Heart right ventricle (tissue), 16 donors: Measurements from ENCODE around the gene SPPL2C. TPM values are rescaled to one million over a fixed set of nuclear protein-coding genes. Genes with fewer than 3 reads are reported as not detected.

Experiments
- ATAC-seq, 8 donors: fragments of 200-7000 bp; cut with Tn5 transposase; one replicate each; pipeline ENCODE4 v1.9.1; 2020; ENCODE audit warnings: mild to moderate bottlenecking in 8 of 8, moderate library complexity in 8 of 8, moderate number of reproducible peaks in 1 of 8
- DNase-seq, 2 donors: peaks; one replicate each; pipeline ENCODE4 v3.0.0-alpha.2; 2020
- H3K27ac ChIP-seq, 10 donors: fragments of 200-600 bp; sonication (generic) in 2 of 10; one replicate each; pipeline versions ENCODE4 v1.5.0 to v1.8.0; 2020 to 2022; ENCODE audit warnings: mild to moderate bottlenecking in 3 of 10
- H3K27me3 ChIP-seq, 7 donors: fragments of 200-600 bp; one replicate each; pipeline ENCODE4 v1.8.0; 2021 to 2022; ENCODE audit warnings: mild to moderate bottlenecking in 2 of 7
- H3K36me3 ChIP-seq, 9 donors: fragments of 200-600 bp; sonication (generic) in 1 of 9; one replicate each; pipeline versions ENCODE4 v1.5.0 to v1.8.0; 2020 to 2022; ENCODE audit warnings: mild to moderate bottlenecking in 2 of 9
- H3K4me1 ChIP-seq, 9 donors: fragments of 200-600 bp; sonication (generic) in 1 of 9; one replicate each; pipeline versions ENCODE4 v1.5.0 to v1.8.0; 2020 to 2022; ENCODE audit warnings: mild to moderate bottlenecking in 4 of 9
- H3K4me3 ChIP-seq, 10 donors: fragments of 200-600 bp; sonication (generic) in 2 of 10; one replicate each; pipeline versions ENCODE4 v1.5.0 to v1.8.0; 2020 to 2022; ENCODE audit warnings: mild to moderate bottlenecking in 7 of 10, moderate library complexity in 2 of 10
- H3K9me3 ChIP-seq, 11 donors: fragments of 200-600 bp in 10 of 11; sonication (generic) in 2 of 11; one replicate each; pipeline versions ENCODE4 v1.5.0 to v1.8.0; 2013 to 2022; ENCODE audit warnings: mild to moderate bottlenecking in 2 of 11, control low read depth in 1 of 11, moderate library complexity in 1 of 11
- CTCF ChIP-seq, 9 donors: fragments of 200-600 bp; sonication (generic) in 2 of 9; IDR thresholded peaks; one replicate each; pipeline versions ENCODE4 v1.5.0 to v1.8.0; 2021 to 2022; ENCODE audit warnings: antibody characterized with exemption in 9 of 9, mild to moderate bottlenecking in 5 of 9, moderate library complexity in 1 of 9
- WGBS, 2 donors: extraction: QIAGEN DNeasy Blood & Tissue Kit; methylation state at CpG; one replicate each; pipeline ENCODE4 v1.1.7; 2013; ENCODE audit warnings: inconsistent platforms in 1 of 2; 5-methylcytosine and 5-hydroxymethylcytosine counted together
- intact Hi-C, 10 donors: fragments of 100-400 bp; cut with DNase I; formaldehyde crosslinking; loops; one replicate each; pipeline versions ENCODE4 v1.11.1 to v1.14.2; 2022
- polyA plus RNA-seq, 2 donors: library from polyadenylated mRNA; stranded (reverse); fragments of 200-250 nt; gene quantifications; one replicate each; pipeline ENCODE4 v1.2.3, GENCODE V29; 2013
- total RNA-seq, 10 donors: library from RNA; stranded (reverse); fragmentation: NEBNext Ultra II Directional in 3 of 10; extraction: Animal tissue kit (Norgen Biotek cat#: 25700) in 3 of 10; gene quantifications; one replicate each; pipeline versions ENCODE4 v1.2.1 to v1.2.4, GENCODE V29; 2021 to 2023
- donor health status: Arrhythmogenic right ventricular cardiomyopathy.
- donor health status: ischemic (EF 13 %, LVEDD 7.1; RV severe dilation, severe dysfunction).
- donor health status: healthy with polysubstance abuse.
- donor health status: DM: no; HTN: yes; CAD: no.
- donor health status: DM: no; HTN: no; CAD: no.
- donor health status: ischemic (EF 25% LVEDD 6.9; RV normal size, moderate dysfunction).
- donor health status: ischemic (EF 25% LVEDD 5.7; RV mildly dilated, moderate dysfunction).
- donor health status: healthy.
- donor health status: DM: yes; HTN: yes; CAD: no.
- donor health status: Ischemic cardiomyopathy.
- donor health status: ischemic (EF 35%, LVEDD 5.7; RV mildly dilated, moderate dysfunction).
- donor health status: nonischemic (EF 11% LVEDD 7.7; RV severe dilation, severe dysfunction).
- donor health status: DM: yes; HTN: yes; CAD: no.
- donor health status: PGD.
- donor health status: ischemic (EF 29% LVEDD 5.4; RV normal size, mild dysfunction).
- donor health status: nonischemic (EF 23%, LVEDD 6.1; RV moderate dilation, normal function).

SPPL2C gene
- total and polyA plus RNA-seq, 12 donors = not detected

- WGBS, 2 donors = 75 to 81% methylated on average over 15 of the region's 15 CpGs
- H3K36me3 ChIP-seq = no peaks in the 10 kb centered on the region
- no peaks in the 10 kb centered on the region for H3K9me3 ChIP-seq
- ATAC-seq (no peak), DNase-seq (no peak)
- no peak overlapping the region for H3K4me3 ChIP-seq
- no peak for TF ChIP-seq CTCF (IDR thresholded peaks at IDR 0.05)
- H3K27me3 ChIP-seq = peaks cover 0 to 52% (median 27%) of the 10 kb centered on the region in 7 donors
- no peaks in the 10 kb centered on the region for H3K4me1 ChIP-seq
- H3K27ac ChIP-seq = no peak overlapping the region
- intact Hi-C loops = no loop called here
These were observed 35.2 kb upstream of the SPPL2C start for GRCh38 chr17:45809499-45809898.

DNA sequence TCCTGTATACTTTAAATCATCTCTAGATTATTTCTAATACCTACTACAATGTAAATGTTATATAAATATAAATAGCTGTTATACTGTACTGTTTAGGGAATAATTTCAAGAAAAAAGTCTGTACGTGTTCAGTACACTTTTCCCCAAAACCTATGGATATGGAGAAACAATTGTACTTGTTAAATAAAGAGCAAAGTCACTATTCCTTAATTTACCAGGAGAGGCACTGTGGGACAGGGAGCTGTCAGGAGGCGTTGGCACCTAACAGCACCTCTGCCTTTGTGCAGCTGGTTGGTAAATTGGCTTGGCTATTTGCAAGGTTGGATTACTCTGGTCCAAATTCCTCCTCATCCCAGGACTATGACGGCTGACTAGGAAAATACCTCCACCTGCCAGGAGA lies 32.6 kb upstream of the SPPL2C start:
- peaks cover 0 to 30% (median 14%) of the 10 kb centered on the region in 7 donors for H3K27me3 ChIP-seq
- TF ChIP-seq CTCF (IDR thresholded peaks at IDR 0.05) = peak in 6 of 9 donors; percentile 17 to 35 (median 27)
- WGBS, 2 donors = 54 to 59% methylated on average over 3 of the region's 3 CpGs
- no peak overlapping the region for H3K4me3 ChIP-seq
- H3K4me1 ChIP-seq = peaks cover 0 to 5% (median 0%) of the 10 kb centered on the region in 9 donors
- H3K27ac ChIP-seq = no peak overlapping the region
- DNase-seq = no peak
- H3K36me3 ChIP-seq = no peaks in the 10 kb centered on the region
- no peak for ATAC-seq
- intact Hi-C loops = no loop called here
- H3K9me3 ChIP-seq = no peaks in the 10 kb centered on the region

GRCh38 chr17:45813048-45813725 lies 31.5 kb upstream of the SPPL2C start:
- H3K27ac ChIP-seq = no peak overlapping the region
- H3K4me1 ChIP-seq = peaks cover 0 to 5% (median 0%) of the 10 kb centered on the region in 9 donors
- intact Hi-C loops = no loop called here
- DNase-seq (no peak), ATAC-seq (no peak)
- TF ChIP-seq CTCF (IDR thresholded peaks at IDR 0.05) = peak in 2 of 9 donors; percentile 6 to 10
- whole genome bisulfite sequencing, 2 donors = 16 to 22% methylated on average over 20 to 22 of the region's 22 CpGs
- H3K4me3 ChIP-seq = no peak overlapping the region
- H3K9me3 ChIP-seq = no peaks in the 10 kb centered on the region
- peaks cover 0 to 25% (median 13%) of the 10 kb centered on the region in 7 donors for H3K27me3 ChIP-seq
- no peaks in the 10 kb centered on the region for H3K36me3 ChIP-seq

DNA sequence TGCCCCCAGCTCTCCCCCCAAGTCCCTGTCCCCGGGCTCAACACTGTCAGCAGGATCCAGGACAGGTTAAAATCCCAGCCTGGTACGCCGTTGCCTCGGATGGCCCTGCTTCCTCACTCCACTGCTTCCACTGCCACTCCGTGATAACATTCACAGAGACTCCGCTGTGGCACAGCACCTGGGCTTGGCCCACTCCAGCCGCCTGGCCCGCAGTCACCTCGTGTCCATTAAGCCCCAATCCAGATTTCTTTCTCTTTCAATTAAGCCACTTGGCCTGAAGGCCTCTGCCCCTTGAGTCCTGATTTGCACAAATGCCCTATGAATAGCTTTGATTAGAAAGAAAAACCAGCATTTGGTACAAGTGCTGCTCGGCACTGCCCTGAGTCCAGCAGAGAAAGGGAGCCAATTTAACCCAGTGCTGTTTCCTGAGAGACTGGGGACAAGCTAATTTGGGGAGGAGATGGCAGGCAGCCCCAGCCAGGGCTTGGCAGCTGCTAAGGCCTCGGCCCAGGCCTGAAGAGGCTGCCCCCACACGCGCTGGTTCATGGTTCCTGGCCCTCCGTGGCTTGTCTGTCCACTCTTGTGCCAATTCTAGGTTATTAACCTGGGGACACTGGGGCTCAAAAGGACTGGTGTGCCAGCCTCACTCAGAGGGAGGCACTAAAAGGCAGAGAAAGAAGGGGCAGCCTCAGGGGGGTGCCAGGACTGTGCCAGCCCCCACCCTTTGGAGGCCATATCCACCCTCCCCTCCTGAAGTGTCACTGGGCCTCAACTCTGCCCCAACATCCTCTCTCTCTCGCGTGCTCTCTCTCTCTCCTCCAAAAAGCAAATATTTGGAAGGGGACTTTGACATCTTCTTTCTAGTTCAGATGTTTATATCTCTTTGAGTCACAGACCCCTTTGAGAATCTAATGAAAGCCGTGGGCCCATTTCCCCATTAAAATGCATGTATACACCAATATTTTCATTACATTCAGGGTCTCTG lies 29.8 kb upstream of the SPPL2C start:
- Histone ChIP-seq H3K4me1 (peaks cover 0 to 5% (median 0%) of the 10 kb centered on the region in 9 donors), H3K27ac (no peak overlapping the region), H3K9me3 (no peaks in the 10 kb centered on the region), H3K36me3 (no peaks in the 10 kb centered on the region), H3K4me3 (no peak overlapping the region), H3K27me3 (peaks cover 0 to 19% (median 13%) of the 10 kb centered on the region in 7 donors)
- DNase-seq (peak in 1 of 2 donors; percentile 34), ATAC-seq (peak in 7 of 8 donors; percentile 42 to 75 (median 61))
- WGBS, 2 donors = 72 to 73% methylated on average over 17 of the region's 17 CpGs
- intact Hi-C loops = no loop called here
- no peak for TF ChIP-seq CTCF (IDR thresholded peaks at IDR 0.05)
